IMR-90 (cell line): ENCODE results near the gene ST7. TPM values are rescaled to one million over a fixed set of nuclear protein-coding genes. Genes with fewer than 3 reads are reported as not detected.

Experiments used
- ATAC-seq: fragments of 200-7000 bp; cut with Tn5 transposase; 2 replicates; pipeline ENCODE4 v1.9.1; 2020; ENCODE audit warnings: low read depth, mild to moderate bottlenecking, moderate library complexity
- BruUV-seq: library from RNA; stranded (reverse); fragments of 400-500 nt; replicated peaks from 2 replicates; lab custom pipeline; 2021; lab: Mats Ljungman, UMichigan
- CTCF ChIA-PET: fragments of 300-600 bp; formaldehyde crosslinking; extraction: SDS; loops from one replicate; lab custom pipeline; 2021; ENCODE audit warnings: antibody characterized with exemption; lab: Yijun Ruan, JAX
- POLR2A ChIA-PET: fragments of 300-600 bp; sonication (Branson Sonifier 250); formaldehyde crosslinking; loops from one replicate; lab custom pipeline; 2022; ENCODE audit warnings: antibody characterized with exemption; ENCODE audit not compliant: unreplicated experiment; lab: Charles Lee
- DNase-seq: peaks from one replicate; pipeline ENCODE4 v3.0.0; 2013
- H2AFZ ChIP-seq: replicated peaks from 2 replicates; pipeline ENCODE3; 2013; ENCODE audit warnings: low read length, mild to moderate bottlenecking; ENCODE audit not compliant: poor library complexity
- H2AK5ac ChIP-seq: 2 replicates; pipeline ENCODE4 v1.6.1; 2013; ENCODE audit warnings: low read depth, low read length, inconsistent platforms
- H2AK9ac ChIP-seq: replicated peaks from 2 replicates; pipeline ENCODE3; 2013; ENCODE audit warnings: mild to moderate bottlenecking, low read depth, low read length, moderate library complexity; ENCODE audit not compliant: poor library complexity
- H2BK120ac ChIP-seq: 2 replicates; pipeline ENCODE4 v1.6.1; 2013; ENCODE audit warnings: low read depth, low read length, inconsistent platforms
- H2BK15ac ChIP-seq: 3 replicates; pipeline ENCODE4 v1.6.1; 2013; ENCODE audit warnings: low read depth, low read length, inconsistent platforms
- H2BK20ac ChIP-seq: 2 replicates; pipeline ENCODE4 v1.6.1; 2013; ENCODE audit warnings: low read depth, mild to moderate bottlenecking, inconsistent platforms, low read length, moderate library complexity
- H2BK5ac ChIP-seq: 2 replicates; pipeline ENCODE4 v1.6.1; 2013; ENCODE audit warnings: mild to moderate bottlenecking, low read depth, low read length, inconsistent platforms; ENCODE audit not compliant: poor library complexity, severe bottlenecking
- H3K14ac ChIP-seq: replicated peaks from 2 replicates; pipeline ENCODE4 v1.6.1; 2013; ENCODE audit warnings: low read depth, low read length, inconsistent platforms
- H3K18ac ChIP-seq: 2 replicates; pipeline ENCODE4 v1.6.1; 2013; ENCODE audit warnings: low read depth, low read length, control low read depth
- H3K23ac ChIP-seq: 2 replicates; pipeline ENCODE4 v1.6.1; 2013; ENCODE audit warnings: low read depth, low read length, inconsistent platforms
- H3K27ac ChIP-seq: 2 replicates; pipeline ENCODE4 v1.5.1; 2013; ENCODE audit warnings: mild to moderate bottlenecking, control low read depth, low read length; ENCODE audit not compliant: insufficient read depth
- H3K27me3 ChIP-seq: 2 replicates; pipeline ENCODE4 v1.6.1; 2013; ENCODE audit warnings: low read length; ENCODE audit not compliant: control insufficient read depth, insufficient read depth
- H3K36me3 ChIP-seq: 2 replicates; pipeline ENCODE4 v1.6.1; 2013; ENCODE audit warnings: low read length, mixed read lengths; ENCODE audit not compliant: control insufficient read depth, insufficient read depth
- H3K4ac ChIP-seq: 2 replicates; pipeline ENCODE4 v1.6.1; 2013; ENCODE audit warnings: low read depth, low read length, inconsistent platforms
- H3K4me1 ChIP-seq: 2 replicates; pipeline ENCODE4 v1.6.1; 2013; ENCODE audit warnings: low read length, mixed read lengths; ENCODE audit not compliant: control insufficient read depth, insufficient read depth
- H3K4me2 ChIP-seq: 2 replicates; pipeline ENCODE4 v1.6.1; 2013; ENCODE audit warnings: low read depth, mild to moderate bottlenecking, control low read depth, low read length, moderate library complexity
- H3K4me3 ChIP-seq: 2 replicates; pipeline ENCODE4 v1.5.1; 2013; ENCODE audit warnings: low read depth, mild to moderate bottlenecking, control low read depth, low read length, moderate library complexity; ENCODE audit not compliant: insufficient read depth
- H3K56ac ChIP-seq: 2 replicates; pipeline ENCODE4 v1.6.1; 2013; ENCODE audit warnings: low read length, inconsistent platforms; ENCODE audit not compliant: insufficient read depth; ENCODE audit errors: extremely low read depth
- H3K79me1 ChIP-seq, 2 experiments: 2 replicates each; pipeline ENCODE4 v1.6.1; 2013; ENCODE audit warnings: low read length in 2 of 2, inconsistent platforms in 1 of 2, low read depth in 1 of 2
- H3K9ac ChIP-seq: 2 replicates; pipeline ENCODE4 v1.6.1; 2013; ENCODE audit warnings: low read depth, low read length, control low read depth
- H3K9me1 ChIP-seq: 2 replicates; pipeline ENCODE4 v1.6.1; 2013; ENCODE audit warnings: low read length, inconsistent platforms; ENCODE audit not compliant: insufficient read depth
- H3K9me3 ChIP-seq: 2 replicates; pipeline ENCODE4 v1.6.1; 2013; ENCODE audit warnings: low read length; ENCODE audit not compliant: control insufficient read depth, insufficient read depth
- H4K20me1 ChIP-seq: 2 replicates; pipeline ENCODE4 v1.6.1; 2013; ENCODE audit warnings: low read length, inconsistent platforms; ENCODE audit not compliant: insufficient read depth
- H4K5ac ChIP-seq: 2 replicates; pipeline ENCODE4 v1.6.1; 2013; ENCODE audit warnings: mild to moderate bottlenecking, low read depth, low read length, control low read depth
- H4K8ac ChIP-seq, 2 experiments: 2 replicates each; pipeline ENCODE4 v1.6.1; 2013; ENCODE audit warnings: low read depth in 2 of 2, low read length in 2 of 2, control low read depth in 1 of 2, inconsistent platforms in 1 of 2
- H4K91ac ChIP-seq: 2 replicates; pipeline ENCODE4 v1.6.1; 2013; ENCODE audit warnings: low read depth, low read length, inconsistent platforms; ENCODE audit not compliant: insufficient read depth
- BHLHE40 ChIP-seq: fragments of 150-350 bp; IDR thresholded peaks from 2 replicates; pipeline ENCODE4 v1.6.1; 2016; ENCODE audit warnings: mild to moderate bottlenecking, low read depth, low read length
- CEBPB ChIP-seq: IDR thresholded peaks from 2 replicates; pipeline ENCODE4 v1.6.1; 2012; ENCODE audit warnings: low read depth, low read length, improper control_type of control experiment
- FOS ChIP-seq: fragments of 150-350 bp; IDR thresholded peaks from 2 replicates; pipeline ENCODE4 v1.6.1; 2016; ENCODE audit warnings: low read depth, low read length
- MAFK ChIP-seq: IDR thresholded peaks from 2 replicates; pipeline ENCODE4 v1.6.1; 2012; ENCODE audit warnings: low read depth, low read length, improper control_type of control experiment
- MXI1 ChIP-seq: IDR thresholded peaks from 2 replicates; pipeline ENCODE4 v1.6.1; 2012; ENCODE audit warnings: low read depth, mild to moderate bottlenecking, low read length, moderate library complexity, borderline replicate concordance
- NFE2L2 ChIP-seq: fragments of 150-350 bp; IDR thresholded peaks from 2 replicates; pipeline ENCODE4 v1.6.1; 2016; ENCODE audit warnings: low read depth, mild to moderate bottlenecking, low read length
- POLR2A ChIP-seq: IDR thresholded peaks from 2 replicates; pipeline ENCODE4 v1.6.1; 2012; ENCODE audit warnings: mild to moderate bottlenecking, low read depth, low read length
- RAD21 ChIP-seq: IDR thresholded peaks from 2 replicates; pipeline ENCODE4 v1.6.1; 2012; ENCODE audit warnings: low read length, improper control_type of control experiment
- SMC3 ChIP-seq: fragments of 150-350 bp; IDR thresholded peaks from 2 replicates; pipeline ENCODE4 v1.6.1; 2016; ENCODE audit warnings: low read depth, mild to moderate bottlenecking, antibody characterized with exemption, low read length, moderate library complexity
- WGBS, 2 experiments: methylation state at CpG; one replicate each; pipeline versions ENCODE4 v1.1.5 to v1.1.7; 2013; ENCODE audit warnings: missing lambda C conversion rate in 2 of 2; ENCODE audit not compliant: insufficient read length in 1 of 2; ENCODE audit errors: extremely low coverage in 2 of 2; 5-methylcytosine and 5-hydroxymethylcytosine counted together
- dilution Hi-C: fragments of 300-500 bp; cut with HindIII; formaldehyde crosslinking; loops from one replicate; pipeline ENCODE4 v1.14.3; 2018; ENCODE audit warnings: low sequenced_read_pairs; ENCODE audit not compliant: unreplicated experiment
- in situ Hi-C: fragments of 300-500 bp; cut with MboI; formaldehyde crosslinking; loops from 3 replicates; pipeline ENCODE4 v1.14.3; 2019; ENCODE audit warnings: low sequenced_read_pairs, inconsistent platforms, mixed read lengths
- intact Hi-C: fragments of 100-400 bp; cut with micrococcal nuclease; formaldehyde crosslinking; loops from 2 replicates; pipeline ENCODE4 v1.10.0; 2022
- polyA plus RNA-seq, 3 experiments: library from polyadenylated mRNA; depleted of rRNA; stranded (reverse); fragments of >200 nt; gene quantifications; 2 replicates each; pipeline ENCODE4 v1.2.3, GENCODE V29; 2012; ENCODE audit warnings: low replicate concordance in 1 of 3
- total RNA-seq: library from RNA; depleted of rRNA; stranded (reverse); fragments of >200 nt; gene quantifications from 2 replicates; pipeline ENCODE4 v1.2.3, GENCODE V29; 2012
- TF ChIP-seq, protein P1 (sequence below): conservative IDR thresholded peaks from 2 replicates; pipeline ENCODE4 v1.5.1; 2012; ENCODE audit warnings: mild to moderate bottlenecking, low read depth, low read length, improper control_type of control experiment

ST7 gene
- total and polyA plus RNA-seq, 2 of the 4 experiments (the other 2 are of a cell fraction) = 18.6 to 26.0 TPM

DNA sequence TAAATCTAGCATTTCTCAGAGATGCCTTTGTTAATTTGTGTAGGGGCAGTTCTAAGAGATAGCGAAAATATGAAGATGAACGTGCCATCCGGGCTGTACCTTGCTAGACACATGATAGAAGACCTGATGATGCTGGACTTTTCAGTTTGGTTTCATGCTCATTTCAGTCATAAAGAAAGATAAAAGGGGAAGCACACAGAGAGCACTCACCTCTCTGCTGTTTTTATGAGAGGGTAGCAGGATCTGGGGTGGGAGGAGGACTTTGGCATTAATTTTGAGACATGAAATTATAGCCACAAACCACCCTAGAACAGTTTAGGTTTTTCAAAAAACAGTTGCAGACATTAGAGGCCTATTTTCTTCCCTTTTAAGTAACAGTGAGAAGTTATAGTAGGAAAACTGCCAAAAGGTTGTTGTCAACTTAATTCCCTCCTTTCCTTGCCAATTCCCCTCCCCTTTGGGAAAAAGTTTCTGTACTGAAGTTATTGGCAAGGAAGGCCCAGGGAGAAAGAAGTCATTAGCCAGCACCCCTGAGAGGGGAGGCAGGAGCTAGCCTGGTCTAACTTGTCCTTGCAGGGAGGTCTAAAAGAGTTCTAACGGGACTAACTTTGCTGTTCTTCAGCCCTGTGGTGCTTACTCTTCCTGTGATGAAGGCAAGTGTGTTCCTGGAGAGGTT lies 2.6 kb downstream of the ST7 start:
- Histone ChIP-seq H3K9ac (peak overlapping the region; percentile 29; the same call in 1 of the 2 replicates), H3K18ac (peak overlapping the region; percentile 35; the same call in 1 of the 2 replicates), H4K8ac (no peak overlapping the region), H3K4me2 (peak overlapping the region; percentile 37; the same call in 1 of the 2 replicates), H2BK120ac (no peak overlapping the region), H3K36me3 (0 out of 2 replicates have a peak, but pooled peaks cover 2% of the 10 kb centered on the region), H3K9me3 (no peaks in the 10 kb centered on the region), H3K14ac (no peak overlapping the region; the same call in 1 of the 2 replicates), H2BK20ac (no peak overlapping the region), H3K4ac (no peak overlapping the region), H2AK9ac (peak overlapping the region; percentile 22), H3K9me1 (peaks cover 3% of the 10 kb centered on the region; the same call in 1 of the 2 replicates), H3K23ac (peak overlapping the region; percentile 86), H4K5ac (0 out of 2 replicates have a peak overlapping the region, but pooled peaks have one; percentile 66), H4K91ac (no peak overlapping the region), H2AFZ (no peak overlapping the region), H2BK15ac (no peak overlapping the region), H3K56ac (no peak overlapping the region), H4K20me1 (peaks cover 3% of the 10 kb centered on the region; the same call in 1 of the 2 replicates), H2AK5ac (no peak overlapping the region), H3K4me1 (peaks cover 9% of the 10 kb centered on the region), H2BK5ac (no peak overlapping the region), H3K27ac (no peak overlapping the region), H3K4me3 (no peak overlapping the region), H3K27me3 (no peaks in the 10 kb centered on the region), H3K79me1 (peaks cover 23 to 52% of the 10 kb centered on the region in 2 experiments)
- ATAC-seq (no peak), DNase-seq (no peak)
- WGBS, 2 experiments = 96% methylated on average over 3 of the region's 4 CpGs; no CpG with 5 or more reads in 1 of the 2 experiments
- no TSS peak for BruUV-seq
- CTCF ChIA-PET = interaction anchor here (1.1 kb wide), 1 partner anchor 32 kb away, joined by 3 read pairs; no protein-coding TSS in a partner anchor
- POLR2A ChIA-PET = no interaction called here
- dilution Hi-C loops = no loop called here
- intact Hi-C loops = no loop called here
- in situ Hi-C loops = no loop called here
- no peak for TF ChIP-seq FOS
- no peak for TF ChIP-seq NFE2L2
- TF ChIP-seq MAFK = no peak
- TF ChIP-seq RAD21 = no peak
- no peak for TF ChIP-seq CEBPB
- TF ChIP-seq MXI1 = no peak
- no peak for TF ChIP-seq POLR2A
- no peak for TF ChIP-seq BHLHE40
- no peak for TF ChIP-seq SMC3
- TF ChIP-seq, protein P1, sequence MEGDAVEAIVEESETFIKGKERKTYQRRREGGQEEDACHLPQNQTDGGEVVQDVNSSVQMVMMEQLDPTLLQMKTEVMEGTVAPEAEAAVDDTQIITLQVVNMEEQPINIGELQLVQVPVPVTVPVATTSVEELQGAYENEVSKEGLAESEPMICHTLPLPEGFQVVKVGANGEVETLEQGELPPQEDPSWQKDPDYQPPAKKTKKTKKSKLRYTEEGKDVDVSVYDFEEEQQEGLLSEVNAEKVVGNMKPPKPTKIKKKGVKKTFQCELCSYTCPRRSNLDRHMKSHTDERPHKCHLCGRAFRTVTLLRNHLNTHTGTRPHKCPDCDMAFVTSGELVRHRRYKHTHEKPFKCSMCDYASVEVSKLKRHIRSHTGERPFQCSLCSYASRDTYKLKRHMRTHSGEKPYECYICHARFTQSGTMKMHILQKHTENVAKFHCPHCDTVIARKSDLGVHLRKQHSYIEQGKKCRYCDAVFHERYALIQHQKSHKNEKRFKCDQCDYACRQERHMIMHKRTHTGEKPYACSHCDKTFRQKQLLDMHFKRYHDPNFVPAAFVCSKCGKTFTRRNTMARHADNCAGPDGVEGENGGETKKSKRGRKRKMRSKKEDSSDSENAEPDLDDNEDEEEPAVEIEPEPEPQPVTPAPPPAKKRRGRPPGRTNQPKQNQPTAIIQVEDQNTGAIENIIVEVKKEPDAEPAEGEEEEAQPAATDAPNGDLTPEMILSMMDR = no peak
